ENCODE results near the gene PSMD1.
"Not testable (repeated sequence)": the region's sequence is repeated elsewhere in the genome, so short reads cannot be mapped to it uniquely, and the experiment has no call there.

PSMD1 gene

GRCh38 chr2:231161252-231161839, 104.7 kb downstream of the PSMD1 start:
- DNase-seq = no peak

- DNase-seq = no peak
These were observed 105.2 kb downstream of the PSMD1 start for GRCh38 chr2:231161877-231162329.

GRCh38 chr2:231163011-231163410, 106.3 kb downstream of the PSMD1 start:
- DNase-seq = no peak

GRCh38 chr2:231163414-231164095, 106.9 kb downstream of the PSMD1 start:
- DNase-seq = no peak

- no peak for DNase-seq
These were observed 111.2 kb downstream of the PSMD1 start for GRCh38 chr2:231167745-231168459.

GRCh38 chr2:231168460-231169139, 111.9 kb downstream of the PSMD1 start:
- DNase-seq = no peak

- no peak for DNase-seq
These were observed 112.8 kb downstream of the PSMD1 start for GRCh38 chr2:231169488-231169887.

- no peak for DNase-seq
These were observed 113.4 kb downstream of the PSMD1 start for GRCh38 chr2:231170055-231170454.

GRCh38 chr2:231172025-231172424, 115.4 kb downstream of the PSMD1 start:
- DNase-seq = no peak

- DNase-seq = peak; percentile 23
These were observed 117.6 kb downstream of the PSMD1 start for GRCh38 chr2:231174211-231174651.

- DNase-seq = no peak
These were observed 119.4 kb downstream of the PSMD1 start for GRCh38 chr2:231176066-231176465.

GRCh38 chr2:231177156-231178025, 120.7 kb downstream of the PSMD1 start:
- no peak for DNase-seq

- not testable (repeated sequence) for DNase-seq
These were observed 122.1 kb downstream of the PSMD1 start for GRCh38 chr2:231178805-231179204.

GRCh38 chr2:231181860-231182512, 125.3 kb downstream of the PSMD1 start:
- no peak for DNase-seq

- no peak for DNase-seq
These were observed 125.8 kb downstream of the PSMD1 start for GRCh38 chr2:231182513-231182899.

- DNase-seq = no peak
These were observed 127.2 kb downstream of the PSMD1 start for GRCh38 chr2:231183851-231184250.

- DNase-seq = no peak
These were observed 127.7 kb downstream of the PSMD1 start for GRCh38 chr2:231184319-231184718.

GRCh38 chr2:231185050-231185725, 128.5 kb downstream of the PSMD1 start:
- DNase-seq = no peak

GRCh38 chr2:231185886-231186285, 129.2 kb downstream of the PSMD1 start:
- DNase-seq = no peak

- no peak for DNase-seq
These were observed 129.7 kb downstream of the PSMD1 start for GRCh38 chr2:231186325-231186724.

Measured in NCI-H1105 (cell line).